Hepatocyte (in vitro differentiated cells): ENCODE data around the gene WDFY2. TPM values are rescaled to one million over a fixed set of nuclear protein-coding genes. Genes with fewer than 3 reads are reported as not detected.
"Not testable (repeated sequence)": the region's sequence is repeated elsewhere in the genome, so short reads cannot be mapped to it uniquely, and the experiment has no call there.

Source experiments
- DNase-seq: peaks from one replicate; pipeline ENCODE4 v3.0.0-alpha.2; 2016; ENCODE audit warnings: low spot score
- H2AFZ ChIP-seq: fragments of 200-600 bp; sonication (generic); 2 replicates; pipeline ENCODE4 v1.6.0; 2016; ENCODE audit warnings: antibody characterized with exemption, mild to moderate bottlenecking
- H3K27ac ChIP-seq: fragments of 200-600 bp; sonication (generic); 2 replicates; pipeline ENCODE4 v1.5.1; 2016; ENCODE audit warnings: mild to moderate bottlenecking
- H3K27me3 ChIP-seq: fragments of 200-600 bp; sonication (generic); 2 replicates; pipeline ENCODE4 v1.6.1; 2016
- H3K36me3 ChIP-seq: fragments of 200-600 bp; sonication (generic); replicated peaks from 2 replicates; pipeline ENCODE4 v1.5.1; 2016; ENCODE audit warnings: low read depth; ENCODE audit not compliant: insufficient read depth
- H3K4me1 ChIP-seq: fragments of 200-600 bp; sonication (generic); 2 replicates; pipeline ENCODE4 v1.5.1; 2016; ENCODE audit warnings: mild to moderate bottlenecking, moderate library complexity; ENCODE audit not compliant: insufficient read depth
- H3K4me2 ChIP-seq: fragments of 200-600 bp; sonication (generic); 2 replicates; pipeline ENCODE4 v1.6.0; 2016
- H3K4me3 ChIP-seq: fragments of 200-600 bp; sonication (generic); 2 replicates; pipeline ENCODE4 v1.5.1; 2016; ENCODE audit warnings: mild to moderate bottlenecking
- H3K79me2 ChIP-seq: fragments of 200-600 bp; sonication (generic); 2 replicates; pipeline ENCODE4 v1.6.0; 2017; ENCODE audit warnings: mild to moderate bottlenecking
- H3K9me2 ChIP-seq: fragments of 200-600 bp; sonication (generic); replicated peaks from 2 replicates; pipeline ENCODE4 v1.6.0; 2017; ENCODE audit warnings: mild to moderate bottlenecking; ENCODE audit not compliant: insufficient read depth
- H3K9me3 ChIP-seq: fragments of 200-600 bp; sonication (generic); 2 replicates; pipeline ENCODE4 v1.5.1; 2016; ENCODE audit warnings: low read depth, mild to moderate bottlenecking
- H4K20me1 ChIP-seq: fragments of 200-600 bp; sonication (generic); 2 replicates; pipeline ENCODE4 v1.6.0; 2016; ENCODE audit warnings: mild to moderate bottlenecking; ENCODE audit not compliant: insufficient read depth, poor library complexity, severe bottlenecking
- EZH2 ChIP-seq: fragments of 200-600 bp; sonication (generic); IDR thresholded peaks from 2 replicates; pipeline ENCODE4 v1.6.1; 2016; ENCODE audit warnings: antibody characterized with exemption, mild to moderate bottlenecking, borderline replicate concordance
- EZH2phosphoT487 ChIP-seq: fragments of 200-600 bp; sonication (generic); IDR thresholded peaks from one replicate; pipeline ENCODE4 v1.6.1; 2018; ENCODE audit warnings: antibody characterized with exemption, mild to moderate bottlenecking, low read depth, moderate library complexity; ENCODE audit not compliant: unreplicated experiment, severe bottlenecking
- WGBS: methylation state at CpG from one replicate; pipeline ENCODE4 v1.1.6; 2016; ENCODE audit warnings: low lambda C conversion rate; ENCODE audit errors: missing lambda C conversion rate; 5-methylcytosine and 5-hydroxymethylcytosine counted together
- polyA plus RNA-seq: library from polyadenylated mRNA; unstranded; fragments of >200 nt; fragmentation: Nextera tagmentation; extraction: Ambion mirVana; gene quantifications from 2 replicates; pipeline ENCODE4 v1.2.1, GENCODE V29; 2016
- total RNA-seq: library from RNA; depleted of rRNA; stranded (reverse); fragments of >200 nt; gene quantifications from 2 replicates; pipeline ENCODE4 v1.2.3, GENCODE V29; 2014
- TF ChIP-seq, protein P1 (sequence below): fragments of 200-600 bp; sonication (generic); IDR thresholded peaks from 2 replicates; pipeline ENCODE4 v1.5.1; 2016; ENCODE audit warnings: antibody characterized with exemption, mild to moderate bottlenecking; ENCODE audit not compliant: poor library complexity

Gene WDFY2
- total and polyA plus RNA-seq, 2 experiments from 2014 or later: 9.0 to 9.1 TPM

DNA sequence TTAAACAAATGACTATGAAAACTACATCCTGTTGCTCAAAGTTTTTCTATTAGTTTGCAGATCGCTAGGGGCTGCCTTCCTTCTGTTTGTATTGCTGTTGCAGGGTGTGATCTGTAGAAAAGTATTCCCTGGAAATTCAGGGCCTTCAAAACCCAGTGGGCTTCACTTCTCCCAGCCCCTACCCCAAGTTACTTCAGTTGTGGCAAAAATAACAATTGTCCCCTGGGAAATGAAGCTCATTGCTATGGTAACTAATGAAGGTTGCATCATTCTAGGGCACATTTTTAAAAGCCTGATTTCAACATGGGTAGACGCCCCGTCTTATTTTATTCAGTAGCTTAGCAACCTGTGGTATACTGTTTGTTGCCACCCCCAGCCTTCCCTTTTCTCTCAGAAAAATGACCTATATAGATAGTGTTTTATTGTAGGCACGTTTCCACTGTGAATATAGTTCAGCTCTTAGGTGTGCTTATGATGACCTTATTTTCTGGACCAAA, 60.9 kb downstream of the WDFY2 start:
- Histone ChIP-seq H4K20me1 (no peaks in the 10 kb centered on the region), H3K27ac (peak overlapping the region; percentile 45), H3K4me3 (no peak overlapping the region), H3K79me2 (peaks cover 34% of the 10 kb centered on the region), H3K27me3 (no peaks in the 10 kb centered on the region), H3K9me3 (no peaks in the 10 kb centered on the region), H3K4me1 (peaks cover 11% of the 10 kb centered on the region), H3K9me2 (no peaks in the 10 kb centered on the region), H3K4me2 (no peak overlapping the region), H3K36me3 (no peaks in the 10 kb centered on the region), H2AFZ (no peak overlapping the region)
- 63% methylated on average over 4 of the region's 4 CpGs for WGBS
- TF ChIP-seq, protein P1, sequence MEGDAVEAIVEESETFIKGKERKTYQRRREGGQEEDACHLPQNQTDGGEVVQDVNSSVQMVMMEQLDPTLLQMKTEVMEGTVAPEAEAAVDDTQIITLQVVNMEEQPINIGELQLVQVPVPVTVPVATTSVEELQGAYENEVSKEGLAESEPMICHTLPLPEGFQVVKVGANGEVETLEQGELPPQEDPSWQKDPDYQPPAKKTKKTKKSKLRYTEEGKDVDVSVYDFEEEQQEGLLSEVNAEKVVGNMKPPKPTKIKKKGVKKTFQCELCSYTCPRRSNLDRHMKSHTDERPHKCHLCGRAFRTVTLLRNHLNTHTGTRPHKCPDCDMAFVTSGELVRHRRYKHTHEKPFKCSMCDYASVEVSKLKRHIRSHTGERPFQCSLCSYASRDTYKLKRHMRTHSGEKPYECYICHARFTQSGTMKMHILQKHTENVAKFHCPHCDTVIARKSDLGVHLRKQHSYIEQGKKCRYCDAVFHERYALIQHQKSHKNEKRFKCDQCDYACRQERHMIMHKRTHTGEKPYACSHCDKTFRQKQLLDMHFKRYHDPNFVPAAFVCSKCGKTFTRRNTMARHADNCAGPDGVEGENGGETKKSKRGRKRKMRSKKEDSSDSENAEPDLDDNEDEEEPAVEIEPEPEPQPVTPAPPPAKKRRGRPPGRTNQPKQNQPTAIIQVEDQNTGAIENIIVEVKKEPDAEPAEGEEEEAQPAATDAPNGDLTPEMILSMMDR: no peak
- no peak for TF ChIP-seq EZH2phosphoT487
- TF ChIP-seq EZH2: no peak
- DNase-seq: peak; percentile 47

DNA sequence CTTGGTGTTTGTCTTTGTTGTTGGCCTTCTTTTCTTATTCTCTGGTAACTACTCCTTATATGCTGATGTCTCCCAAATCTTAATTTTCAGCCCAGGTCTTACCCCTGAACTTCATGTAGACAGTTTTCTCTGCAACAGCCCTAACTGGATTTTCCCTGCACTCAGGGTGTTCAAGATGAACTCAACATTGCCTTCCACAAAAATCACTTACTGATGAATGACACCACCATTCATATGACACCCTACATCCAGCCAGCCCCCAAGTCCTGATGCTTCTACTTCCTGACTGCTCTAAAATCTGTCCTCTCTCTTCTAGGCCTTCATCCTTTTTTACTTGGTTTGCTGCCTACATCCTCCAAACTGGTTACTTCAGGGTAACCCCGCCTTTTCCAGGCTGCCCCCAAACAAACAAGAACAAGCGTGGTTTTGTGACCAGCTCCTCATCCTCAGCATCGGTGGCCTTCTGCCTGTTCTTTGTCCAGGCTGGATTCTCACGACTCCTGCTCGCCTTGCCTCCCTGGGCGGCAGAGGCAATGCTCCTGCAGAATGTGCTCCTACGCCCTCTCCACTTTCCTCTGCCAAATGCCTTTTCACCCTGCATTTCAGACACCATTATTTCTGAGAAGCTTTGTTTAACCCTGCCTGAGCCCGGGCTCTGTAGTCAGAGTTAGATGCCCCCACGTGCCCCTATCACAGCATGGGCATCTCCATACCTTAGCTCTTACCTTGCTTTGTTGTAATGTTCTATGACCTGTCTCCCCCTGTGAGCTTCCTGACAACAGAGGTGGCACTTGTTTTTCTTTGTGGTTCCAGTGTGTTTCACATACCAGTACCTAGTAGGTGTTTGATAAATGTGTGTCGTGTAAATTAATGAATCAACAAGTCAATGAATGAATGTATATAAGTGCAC, 61.8 kb downstream of the WDFY2 start:
- no peak overlapping the region for H3K27ac ChIP-seq
- TF ChIP-seq EZH2phosphoT487: no peak
- TF ChIP-seq EZH2: no peak
- TF ChIP-seq, protein P1: no peak

DNA sequence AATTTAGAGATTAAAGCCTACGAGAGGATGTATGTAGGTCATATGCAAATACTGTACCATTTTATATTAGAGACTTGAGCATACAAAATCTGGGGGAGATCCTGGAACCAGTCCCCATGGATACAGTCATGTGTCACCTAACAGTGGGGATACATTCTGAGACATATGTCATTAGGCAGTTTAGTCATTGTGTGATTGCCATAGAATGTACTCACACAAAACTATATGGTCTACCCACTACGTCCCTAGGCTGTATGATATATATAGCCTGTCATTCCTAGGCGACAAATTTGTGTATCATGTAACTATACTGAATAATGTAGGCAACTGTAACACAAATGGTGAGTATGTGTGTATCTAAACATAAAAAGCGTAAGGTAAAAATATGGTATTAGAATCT, 62.8 kb downstream of the WDFY2 start:
- no peak for DNase-seq
- 97% methylated on average over 4 of the region's 4 CpGs for WGBS
- H3K79me2 ChIP-seq: peaks cover 27% of the 10 kb centered on the region

More for the DNA sequence above, 61.8 kb downstream of the WDFY2 start:
- no peaks in the 10 kb centered on the region for H3K27me3 ChIP-seq
- no peak overlapping the region for H3K4me2 ChIP-seq
- WGBS: 91% methylated on average over 10 of the region's 10 CpGs
- H2AFZ ChIP-seq: no peak overlapping the region
- no peaks in the 10 kb centered on the region for H3K9me3 ChIP-seq
- DNase-seq: no peak
- no peak overlapping the region for H3K4me3 ChIP-seq
- H3K9me2 ChIP-seq: no peaks in the 10 kb centered on the region
- no peaks in the 10 kb centered on the region for H3K36me3 ChIP-seq
- H4K20me1 ChIP-seq: no peaks in the 10 kb centered on the region
- peaks cover 11% of the 10 kb centered on the region for H3K4me1 ChIP-seq
- H3K79me2 ChIP-seq: peaks cover 31% of the 10 kb centered on the region

DNA sequence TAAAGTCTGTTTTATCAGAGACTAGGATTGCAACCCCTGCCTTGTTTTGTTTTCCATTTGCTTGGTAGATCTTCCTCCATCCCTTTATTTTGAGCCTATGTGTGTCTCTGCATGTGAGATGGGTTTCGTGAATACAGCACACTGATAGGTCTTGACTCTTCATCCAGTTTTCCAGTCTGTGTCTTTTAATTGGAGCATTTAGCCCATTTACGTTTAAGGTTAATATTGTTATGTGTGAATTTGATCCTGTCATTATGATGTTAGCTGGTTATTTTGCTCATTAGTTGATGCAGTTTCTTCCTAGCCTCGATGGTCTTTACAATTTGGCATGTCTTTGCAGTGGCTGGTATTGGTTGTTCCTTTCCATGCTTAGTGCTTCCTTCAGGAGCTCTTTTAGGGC, 67.9 kb downstream of the WDFY2 start:
- not testable (repeated sequence) for H2AFZ ChIP-seq, DNase-seq, H3K27ac ChIP-seq, H3K4me3 ChIP-seq, H3K9me2 ChIP-seq, H3K36me3 ChIP-seq, H4K20me1 ChIP-seq, H3K4me2 ChIP-seq, H3K27me3 ChIP-seq, H3K4me1 ChIP-seq, H3K9me3 ChIP-seq
- peaks cover 19% of the 10 kb centered on the region for H3K79me2 ChIP-seq
- WGBS: 95% methylated on average over 3 of the region's 3 CpGs

More for the DNA sequence above, 62.8 kb downstream of the WDFY2 start:
- Histone ChIP-seq H3K4me3 (no peak overlapping the region), H3K9me3 (no peaks in the 10 kb centered on the region), H3K9me2 (no peaks in the 10 kb centered on the region), H3K27me3 (no peaks in the 10 kb centered on the region), H3K4me1 (peaks cover 11% of the 10 kb centered on the region), H3K36me3 (no peaks in the 10 kb centered on the region), H3K4me2 (no peak overlapping the region), H4K20me1 (no peaks in the 10 kb centered on the region), H2AFZ (no peak overlapping the region), H3K27ac (no peak overlapping the region)
- TF ChIP-seq EZH2phosphoT487: no peak
- TF ChIP-seq EZH2: no peak
- TF ChIP-seq, protein P1: no peak
